Keratinocyte (primary cell): ENCODE measurements around the gene TMA7. TPM values are rescaled to one million over a fixed set of nuclear protein-coding genes. Genes with fewer than 3 reads are reported as not detected.
A peak's percentile ranks its signal among the peaks of the same experiment; 100 is the strongest.

ENCODE experiments used
- DNase-seq: peaks from one replicate; pipeline ENCODE4 v3.0.0-alpha.2; 2011; ENCODE audit warnings: low read depth, missing footprints, low spot score
- FAIRE-seq: peaks from 2 replicates; lab custom pipeline; 2011; peaks lifted over from hg19 to GRCh38; lab: Jason Lieb, UNC
- H2AFZ ChIP-seq: 2 replicates; pipeline ENCODE4 v1.6.0; 2012; ENCODE audit warnings: low read length, control low read depth, inconsistent platforms; ENCODE audit not compliant: control insufficient read depth
- H3K27ac ChIP-seq: 2 replicates; pipeline ENCODE4 v1.5.1; 2011; ENCODE audit warnings: low read length; ENCODE audit not compliant: control insufficient read depth, insufficient read depth
- H3K27me3 ChIP-seq: 3 replicates; pipeline ENCODE4 v1.6.0; 2011; ENCODE audit warnings: low read length; ENCODE audit not compliant: control insufficient read depth, insufficient read depth; ENCODE audit errors: extremely low read depth
- H3K36me3 ChIP-seq, 2 experiments: 2 replicates in 1 of 2; 3 replicates in 1 of 2; pipeline ENCODE4 v1.5.1; 2011; ENCODE audit warnings: low read length in 2 of 2, mild to moderate bottlenecking in 1 of 2; ENCODE audit not compliant: control insufficient read depth in 2 of 2, insufficient read depth in 2 of 2; ENCODE audit errors: extremely low read depth in 1 of 2
- H3K4me1 ChIP-seq: 3 replicates; pipeline ENCODE4 v1.5.1; 2011; ENCODE audit warnings: low read length; ENCODE audit not compliant: control insufficient read depth, insufficient read depth; ENCODE audit errors: extremely low read depth
- H3K4me2 ChIP-seq: 3 replicates; pipeline ENCODE4 v1.6.0; 2011; ENCODE audit warnings: low read depth, low read length; ENCODE audit not compliant: control insufficient read depth, insufficient read depth; ENCODE audit errors: extremely low read depth
- H3K4me3 ChIP-seq, 3 experiments: fragments of 200-600 bp in 1 of 3; sonication (generic) in 1 of 3; 2 replicates in 2 of 3; 3 replicates in 1 of 3; pipeline ENCODE4 v1.5.1; 2011 to 2016; ENCODE audit warnings: low read length in 3 of 3, mild to moderate bottlenecking in 3 of 3, control low read depth in 2 of 3, inconsistent platforms in 1 of 3, low read depth in 1 of 3, mixed read lengths in 1 of 3, mixed run types in 1 of 3, moderate library complexity in 1 of 3; ENCODE audit not compliant: control insufficient read depth in 2 of 3, insufficient read depth in 2 of 3; ENCODE audit errors: extremely low read depth in 1 of 3
- H3K79me2 ChIP-seq: 2 replicates; pipeline ENCODE4 v1.6.0; 2012; ENCODE audit warnings: low read length; ENCODE audit not compliant: control insufficient read depth, insufficient read depth
- H3K9ac ChIP-seq: 3 replicates; pipeline ENCODE4 v1.6.0; 2011; ENCODE audit warnings: low read length; ENCODE audit not compliant: control insufficient read depth, insufficient read depth; ENCODE audit errors: extremely low read depth
- H3K9me1 ChIP-seq: 3 replicates; pipeline ENCODE4 v1.6.0; 2011; ENCODE audit warnings: low read length; ENCODE audit not compliant: control insufficient read depth, insufficient read depth; ENCODE audit errors: extremely low read depth
- H3K9me3 ChIP-seq: 2 replicates; pipeline ENCODE4 v1.5.1; 2012; ENCODE audit warnings: low read depth, low read length; ENCODE audit not compliant: control insufficient read depth
- H4K20me1 ChIP-seq: 3 replicates; pipeline ENCODE4 v1.6.0; 2011; ENCODE audit warnings: low read length; ENCODE audit not compliant: control insufficient read depth, insufficient read depth; ENCODE audit errors: extremely low read depth
- EZH2 ChIP-seq: IDR thresholded peaks from one replicate; pipeline ENCODE4 v1.6.1; 2012; ENCODE audit warnings: inconsistent platforms, mild to moderate bottlenecking, low read length, moderate library complexity
- dilution Hi-C: fragments of 300-500 bp; cut with MboI; formaldehyde crosslinking; loops from one replicate; pipeline ENCODE4 v1.7.0; 2020; ENCODE audit warnings: low sequenced_read_pairs; ENCODE audit not compliant: extremely low pct_ligation_motif_present
- polyA plus RNA-seq, 5 experiments: library from polyadenylated mRNA; depleted of rRNA in 3 of 5; stranded (reverse) in 3 of 5; stranded (forward) in 1 of 5; unstranded in 1 of 5; fragments of >200 nt; gene quantifications; 1 replicate in 1 of 5; 2 replicates in 3 of 5; 3 replicates in 1 of 5; pipeline versions ENCODE4 v1.2.1 to v1.2.3, GENCODE V29; 2011 to 2012; ENCODE audit warnings: missing spikeins in 2 of 5, low read depth in 1 of 5, low replicate concordance in 1 of 5
- TF ChIP-seq, protein P1 (sequence below), 3 experiments: IDR thresholded peaks in 1 of 3; conservative IDR thresholded peaks in 1 of 3; optimal IDR thresholded peaks in 1 of 3; 2 replicates in 2 of 3; 3 replicates in 1 of 3; pipeline versions ENCODE3 to v1.5.1; 2011; ENCODE audit warnings: low read length in 3 of 3, mild to moderate bottlenecking in 3 of 3, moderate library complexity in 2 of 3, control low read depth in 1 of 3, inconsistent platforms in 1 of 3; ENCODE audit not compliant: insufficient read depth in 2 of 3; ENCODE audit errors: extremely low read depth in 1 of 3

The TMA7 gene
- polyA plus RNA-seq, 1 donor (not counting 4 experiments of a cell fraction or from before 2014, with no cell fraction given): 418 TPM

DNA sequence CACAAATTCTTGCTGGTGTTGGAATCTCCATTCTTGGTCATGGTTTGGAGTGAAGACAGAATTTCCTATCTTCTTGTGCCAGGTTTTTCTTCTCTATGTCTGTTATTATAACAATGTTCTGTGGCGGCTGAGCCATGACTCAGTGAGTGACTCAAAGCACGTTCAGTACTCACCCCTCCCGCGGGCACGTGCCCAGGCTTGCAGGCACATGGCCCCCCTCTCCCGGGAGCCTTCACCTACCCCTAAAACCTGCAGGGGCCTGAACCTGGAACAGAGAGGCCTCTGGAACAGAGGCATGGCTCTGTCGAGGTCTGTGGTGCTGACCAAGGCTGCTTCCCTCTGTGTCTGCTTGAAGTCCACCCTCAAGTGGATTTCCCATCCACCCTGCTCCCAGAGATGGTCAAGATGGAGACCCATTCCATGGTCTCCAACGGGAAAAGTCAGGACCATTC, 37.8 kb upstream of the TMA7 start:
- Histone ChIP-seq H2AFZ (no peak overlapping the region), H3K79me2 (no peaks in the 10 kb centered on the region), H3K27me3 (no peaks in the 10 kb centered on the region), H4K20me1 (no peaks in the 10 kb centered on the region), H3K9ac (peak overlapping the region; percentile 39), H3K4me3 (peak overlapping the region in 1 of 3 experiments; percentile 32), H3K27ac (peak overlapping the region; percentile 79), H3K36me3 (peaks cover 33 to 47% of the 10 kb centered on the region in 2 experiments), H3K4me2 (peak overlapping the region; percentile 78), H3K4me1 (peaks cover 23% of the 10 kb centered on the region), H3K9me1 (no peaks in the 10 kb centered on the region), H3K9me3 (no peaks in the 10 kb centered on the region)
- FAIRE-seq (peak; percentile 92), DNase-seq (peak; percentile 86)
- TF ChIP-seq, protein P1, sequence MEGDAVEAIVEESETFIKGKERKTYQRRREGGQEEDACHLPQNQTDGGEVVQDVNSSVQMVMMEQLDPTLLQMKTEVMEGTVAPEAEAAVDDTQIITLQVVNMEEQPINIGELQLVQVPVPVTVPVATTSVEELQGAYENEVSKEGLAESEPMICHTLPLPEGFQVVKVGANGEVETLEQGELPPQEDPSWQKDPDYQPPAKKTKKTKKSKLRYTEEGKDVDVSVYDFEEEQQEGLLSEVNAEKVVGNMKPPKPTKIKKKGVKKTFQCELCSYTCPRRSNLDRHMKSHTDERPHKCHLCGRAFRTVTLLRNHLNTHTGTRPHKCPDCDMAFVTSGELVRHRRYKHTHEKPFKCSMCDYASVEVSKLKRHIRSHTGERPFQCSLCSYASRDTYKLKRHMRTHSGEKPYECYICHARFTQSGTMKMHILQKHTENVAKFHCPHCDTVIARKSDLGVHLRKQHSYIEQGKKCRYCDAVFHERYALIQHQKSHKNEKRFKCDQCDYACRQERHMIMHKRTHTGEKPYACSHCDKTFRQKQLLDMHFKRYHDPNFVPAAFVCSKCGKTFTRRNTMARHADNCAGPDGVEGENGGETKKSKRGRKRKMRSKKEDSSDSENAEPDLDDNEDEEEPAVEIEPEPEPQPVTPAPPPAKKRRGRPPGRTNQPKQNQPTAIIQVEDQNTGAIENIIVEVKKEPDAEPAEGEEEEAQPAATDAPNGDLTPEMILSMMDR (optimal IDR thresholded peaks at IDR 0.05 in 1 of 3, IDR thresholded peaks at IDR 0.05 in 1 of 3, conservative IDR thresholded peaks at IDR 0.05 in 1 of 3; ENCODE audit: extremely low read depth in 1 of 3, insufficient read depth in 2 of 3, low read length in 3 of 3): no peak
- TF ChIP-seq EZH2: no peak
- dilution Hi-C loops: no loop called here

DNA sequence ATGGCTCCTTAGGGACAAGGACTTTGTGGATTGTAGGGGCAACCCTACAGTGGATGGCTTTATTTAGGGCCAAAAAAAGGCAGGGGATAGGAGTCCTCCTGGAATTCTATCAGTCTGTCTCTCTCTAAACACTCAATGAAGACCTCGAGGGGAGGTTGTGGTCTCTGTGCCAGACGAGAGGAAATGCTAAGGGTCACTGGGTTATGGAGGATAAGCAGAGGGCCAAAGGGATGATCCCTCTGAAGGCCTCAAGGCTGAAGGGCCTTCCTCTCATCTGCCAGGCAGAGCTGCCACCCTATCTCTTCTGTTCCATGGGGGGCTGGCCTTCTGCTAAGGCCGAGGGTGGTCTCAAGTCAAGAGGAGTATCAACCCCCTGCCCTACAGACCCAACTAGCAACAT, 37.1 kb upstream of the TMA7 start:
- Histone ChIP-seq H3K9me3 (no peaks in the 10 kb centered on the region), H3K4me3 (no peak overlapping the region), H3K9ac (no peak overlapping the region), H2AFZ (no peak overlapping the region), H4K20me1 (no peaks in the 10 kb centered on the region), H3K4me2 (no peak overlapping the region), H3K27ac (peak overlapping the region; percentile 79), H3K79me2 (no peaks in the 10 kb centered on the region), H3K27me3 (no peaks in the 10 kb centered on the region), H3K4me1 (peaks cover 23% of the 10 kb centered on the region), H3K9me1 (no peaks in the 10 kb centered on the region), H3K36me3 (peaks cover 38 to 52% of the 10 kb centered on the region in 2 experiments)
- dilution Hi-C loops: no loop called here
- TF ChIP-seq, protein P1 (optimal IDR thresholded peaks at IDR 0.05 in 1 of 3, IDR thresholded peaks at IDR 0.05 in 1 of 3, conservative IDR thresholded peaks at IDR 0.05 in 1 of 3; ENCODE audit: extremely low read depth in 1 of 3, insufficient read depth in 2 of 3, low read length in 3 of 3): no peak
- TF ChIP-seq EZH2: no peak
- DNase-seq: no peak
- peak; percentile 67 for FAIRE-seq
